SH-SY5Y (cell line): Measurements from ENCODE around the gene ADAMTS6.

Source experiments
- GATA2 ChIP-seq: IDR thresholded peaks from 2 replicates; pipeline ENCODE4 v1.6.1; 2011; ENCODE audit warnings: mild to moderate bottlenecking, low read depth, low read length
- GATA3 ChIP-seq: IDR thresholded peaks from 2 replicates; pipeline ENCODE4 v1.6.1; 2011; ENCODE audit warnings: low read depth, mild to moderate bottlenecking, low read length, moderate library complexity

DNA sequence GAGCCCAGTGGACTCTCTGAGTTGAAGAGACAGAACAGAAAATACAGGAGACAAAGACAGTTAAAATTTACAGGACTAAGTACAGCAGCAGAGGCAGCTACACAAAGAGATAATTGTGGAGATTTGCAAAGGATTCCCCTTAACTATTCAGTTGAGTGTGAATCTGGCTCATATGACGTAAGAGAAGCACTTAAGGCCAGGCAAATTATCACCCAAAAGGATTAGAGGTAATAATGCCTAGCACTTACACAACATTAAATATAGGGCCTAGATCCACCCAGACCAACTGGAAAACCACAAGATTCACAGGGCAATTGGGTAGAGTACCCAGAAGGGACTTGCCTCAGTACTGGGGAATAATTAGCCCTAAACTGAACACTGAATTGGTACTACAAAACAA, 41.3 kb downstream of the ADAMTS6 start:
- no peak for TF ChIP-seq GATA3
- TF ChIP-seq GATA2: no peak
